H1 (cell line): ENCODE data around the gene LDLRAP1.

ENCODE experiments used
- CBX5 ChIP-seq: fragments of 300-800, 300-1000 bp; sonication (generic); IDR thresholded peaks from 2 replicates; pipeline ENCODE4 v1.7.1; 2016; ENCODE audit warnings: antibody characterized with exemption, low read length, low read depth
- CEBPB ChIP-seq: IDR thresholded peaks from 2 replicates; pipeline ENCODE4 v1.6.1; 2012; ENCODE audit warnings: low read depth, low read length
- EZH2 ChIP-seq: fragments of 200-600 bp; sonication (generic); IDR thresholded peaks from 2 replicates; pipeline ENCODE4 v1.7.1; 2012; ENCODE audit warnings: low read depth, mild to moderate bottlenecking, moderate library complexity, low read length, inconsistent platforms; ENCODE audit not compliant: severe bottlenecking
- KDM1A ChIP-seq: fragments of 200-600, 300-600 bp; sonication (generic); IDR thresholded peaks from 2 replicates; pipeline ENCODE4 v1.7.1; 2016; ENCODE audit warnings: mild to moderate bottlenecking, low read length, borderline replicate concordance
- POLR2A ChIP-seq, 2 experiments: IDR thresholded peaks; 1 replicate in 1 of 2; 2 replicates in 1 of 2; pipeline ENCODE4 v1.6.1; 2011; ENCODE audit warnings: low read depth in 2 of 2, low read length in 2 of 2, mild to moderate bottlenecking in 2 of 2; ENCODE audit errors: control extremely low read depth in 1 of 2
- POLR2AphosphoS5 ChIP-seq: IDR thresholded peaks from 2 replicates; pipeline ENCODE4 v1.6.1; 2011; ENCODE audit warnings: low read depth, low read length
- RAD21 ChIP-seq, 2 experiments: IDR thresholded peaks in 1 of 2; conservative IDR thresholded peaks in 1 of 2; 2 replicates each; pipeline ENCODE4 v1.6.1; 2011; ENCODE audit warnings: low read depth in 2 of 2, low read length in 2 of 2, improper control_type of control experiment in 1 of 2, inconsistent platforms in 1 of 2, mild to moderate bottlenecking in 1 of 2, moderate library complexity in 1 of 2
- RBBP5 ChIP-seq: IDR thresholded peaks from 2 replicates; pipeline ENCODE4 v1.7.1; 2012; ENCODE audit warnings: low read depth, mild to moderate bottlenecking, inconsistent platforms, low read length, moderate library complexity, borderline replicate concordance
- RFX5 ChIP-seq: IDR thresholded peaks from 2 replicates; pipeline ENCODE4 v1.6.1; 2011; ENCODE audit warnings: low read depth, low read length, improper control_type of control experiment, borderline replicate concordance
- SIN3A ChIP-seq, 2 experiments: IDR thresholded peaks in 1 of 2; conservative IDR thresholded peaks in 1 of 2; 2 replicates each; pipeline ENCODE4 v1.6.1; 2011 to 2012; ENCODE audit warnings: low read length in 2 of 2, improper control_type of control experiment in 1 of 2, low read depth in 1 of 2, mild to moderate bottlenecking in 1 of 2
- TF ChIP-seq, protein P1 (sequence below), 3 experiments: IDR thresholded peaks; 1 replicate in 2 of 3; 2 replicates in 1 of 3; pipeline versions ENCODE4 v1.5.1 to v1.6.1; 2011; ENCODE audit warnings: low read length in 3 of 3, mild to moderate bottlenecking in 3 of 3, inconsistent platforms in 2 of 3, low read depth in 1 of 3, moderate library complexity in 1 of 3; ENCODE audit not compliant: insufficient read depth in 1 of 3; ENCODE audit errors: control extremely low read depth in 1 of 3
- TF ChIP-seq, protein P2 (sequence below): IDR thresholded peaks from 2 replicates; pipeline ENCODE4 v1.6.1; 2011; ENCODE audit warnings: low read depth, mild to moderate bottlenecking, low read length; ENCODE audit not compliant: insufficient read depth

- TF ChIP-seq, protein P1, sequence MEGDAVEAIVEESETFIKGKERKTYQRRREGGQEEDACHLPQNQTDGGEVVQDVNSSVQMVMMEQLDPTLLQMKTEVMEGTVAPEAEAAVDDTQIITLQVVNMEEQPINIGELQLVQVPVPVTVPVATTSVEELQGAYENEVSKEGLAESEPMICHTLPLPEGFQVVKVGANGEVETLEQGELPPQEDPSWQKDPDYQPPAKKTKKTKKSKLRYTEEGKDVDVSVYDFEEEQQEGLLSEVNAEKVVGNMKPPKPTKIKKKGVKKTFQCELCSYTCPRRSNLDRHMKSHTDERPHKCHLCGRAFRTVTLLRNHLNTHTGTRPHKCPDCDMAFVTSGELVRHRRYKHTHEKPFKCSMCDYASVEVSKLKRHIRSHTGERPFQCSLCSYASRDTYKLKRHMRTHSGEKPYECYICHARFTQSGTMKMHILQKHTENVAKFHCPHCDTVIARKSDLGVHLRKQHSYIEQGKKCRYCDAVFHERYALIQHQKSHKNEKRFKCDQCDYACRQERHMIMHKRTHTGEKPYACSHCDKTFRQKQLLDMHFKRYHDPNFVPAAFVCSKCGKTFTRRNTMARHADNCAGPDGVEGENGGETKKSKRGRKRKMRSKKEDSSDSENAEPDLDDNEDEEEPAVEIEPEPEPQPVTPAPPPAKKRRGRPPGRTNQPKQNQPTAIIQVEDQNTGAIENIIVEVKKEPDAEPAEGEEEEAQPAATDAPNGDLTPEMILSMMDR (IDR thresholded peaks at IDR 0.05; ENCODE audit: control extremely low read depth in 1 of 3, insufficient read depth in 1 of 3, low read depth in 1 of 3, low read length in 3 of 3), result no peak
- TF ChIP-seq, protein P2, sequence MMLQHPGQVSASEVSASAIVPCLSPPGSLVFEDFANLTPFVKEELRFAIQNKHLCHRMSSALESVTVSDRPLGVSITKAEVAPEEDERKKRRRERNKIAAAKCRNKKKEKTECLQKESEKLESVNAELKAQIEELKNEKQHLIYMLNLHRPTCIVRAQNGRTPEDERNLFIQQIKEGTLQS, result no peak
- TF ChIP-seq EZH2 (no peak), POLR2AphosphoS5 (no peak), POLR2A (IDR thresholded peaks at IDR 0.05; ENCODE audit: control extremely low read depth in 1 of 2, low read depth in 2 of 2, low read length in 2 of 2) (no peak), RBBP5 (no peak), CEBPB (no peak), RAD21 (IDR thresholded peaks at IDR 0.05 in 1 of 2, conservative IDR thresholded peaks at IDR 0.05 in 1 of 2; ENCODE audit: low read depth in 2 of 2, low read length in 2 of 2) (no peak), SIN3A (conservative IDR thresholded peaks at IDR 0.05 in 1 of 2, IDR thresholded peaks at IDR 0.05 in 1 of 2; ENCODE audit: low read depth in 1 of 2, low read length in 2 of 2) (no peak), KDM1A (no peak), RFX5 (no peak), CBX5 (no peak)
Measured at GRCh38 chr1:25618433-25618808, 75.0 kb downstream of the LDLRAP1 start.
